Measurements from ENCODE around the gene CDKN1A. TPM values are rescaled to one million over a fixed set of nuclear protein-coding genes. Genes with fewer than 3 reads are reported as not detected.

The CDKN1A gene
- total RNA-seq, 1 experiment from 2014 or later = 17.4 TPM

DNA sequence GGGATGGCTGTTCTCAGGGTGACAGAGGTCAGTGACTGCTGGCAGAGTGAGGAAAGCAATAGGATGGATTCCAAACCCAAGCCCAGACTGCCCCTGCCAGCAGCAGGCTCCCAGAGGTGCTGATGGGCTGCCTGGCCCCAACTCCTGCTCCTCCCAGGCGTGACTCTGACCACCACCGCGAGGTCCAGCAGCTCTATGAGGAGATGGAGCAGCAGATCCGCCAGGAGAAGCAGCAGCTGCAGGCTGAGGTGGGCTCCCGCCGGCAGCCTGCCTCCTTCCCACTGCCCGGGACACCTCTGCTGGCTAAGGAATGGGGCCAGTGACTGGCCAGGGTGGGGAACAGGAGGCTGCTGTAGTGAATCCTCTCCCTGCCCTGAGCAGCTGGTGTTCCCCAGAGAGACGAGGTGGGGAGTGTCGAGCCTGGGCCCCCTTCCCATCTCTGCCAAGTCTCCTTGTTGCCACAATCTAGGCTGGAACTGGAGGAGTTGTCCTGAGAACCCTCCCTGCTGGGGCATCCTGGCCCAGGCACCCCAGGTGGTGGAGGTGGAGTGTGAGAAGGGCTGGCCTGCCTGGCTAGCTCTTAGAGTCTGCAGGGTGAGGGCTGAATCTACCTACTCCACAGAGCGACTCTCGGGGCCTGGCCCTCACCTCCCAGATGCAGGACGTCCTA, 39.5 kb downstream of the CDKN1A start:
- Histone ChIP-seq H3K4me1 (ENCODE audit: insufficient read depth, low read length) (no peaks in the 10 kb centered on the region; the same call in 1 of the 2 replicates), H3K79me2 (ENCODE audit: insufficient read depth, low read length) (no peaks in the 10 kb centered on the region), H3K27ac (ENCODE audit: insufficient read length, low read depth, low read length) (no peak overlapping the region), H3K9ac (ENCODE audit: extremely low read depth, insufficient read length, low read length) (no peak overlapping the region), H4K8ac (replicated peaks; ENCODE audit: insufficient read length, low read depth, low read length) (no peak overlapping the region), H3K4me2 (ENCODE audit: insufficient read depth, insufficient read length, low read length) (no peak overlapping the region), H3K14ac (ENCODE audit: insufficient read depth, low read length) (no peak overlapping the region), H3K79me1 (ENCODE audit: insufficient read depth, low read depth, low read length, poor library complexity, severe bottlenecking) (no peaks in the 10 kb centered on the region), H2AFZ (ENCODE audit: low read length) (no peak overlapping the region), H3K4ac (ENCODE audit: low read depth, low read length) (no peak overlapping the region), H3K56ac (ENCODE audit: insufficient read length, low read depth, low read length) (no peak overlapping the region), H3K27me3 (ENCODE audit: insufficient read depth, low read length) (no peaks in the 10 kb centered on the region), H3K23me2 (ENCODE audit: insufficient read length, low read depth, low read length, poor library complexity, severe bottlenecking) (no peaks in the 10 kb centered on the region), H2BK20ac (ENCODE audit: low read depth, low read length, poor library complexity, severe bottlenecking) (no peak overlapping the region), H3K18ac (ENCODE audit: insufficient read length, low read depth, low read length) (no peak overlapping the region), H3K9me3 (ENCODE audit: control insufficient read depth, low read depth, low read length) (no peaks in the 10 kb centered on the region), H2BK5ac (ENCODE audit: insufficient read length, low read length) (no peak overlapping the region), H4K20me1 (ENCODE audit: control insufficient read depth, insufficient read depth, insufficient read length) (no peaks in the 10 kb centered on the region), H3K23ac (ENCODE audit: insufficient read length, low read depth, low read length) (no peak overlapping the region), H2BK120ac (ENCODE audit: low read depth, low read length, poor library complexity, severe bottlenecking) (no peak overlapping the region), H3T11ph (ENCODE audit: low read length) (no peak overlapping the region), H4K91ac (ENCODE audit: insufficient read length, low read depth, low read length) (no peak overlapping the region), H2BK15ac (ENCODE audit: low read depth, low read length) (no peak overlapping the region), H4K5ac (ENCODE audit: insufficient read length, low read depth, low read length) (no peak overlapping the region), H2BK12ac (ENCODE audit: insufficient read length, low read depth, low read length) (no peak overlapping the region), H2AK5ac (ENCODE audit: insufficient read length, low read length) (no peak overlapping the region)
- H3K4me3 Mint-ChIP-seq = no peak overlapping the region
- H3K27ac Mint-ChIP-seq = no peak overlapping the region
- no peaks in the 10 kb centered on the region; the same call in 1 of the 2 replicates for H3K27me3 Mint-ChIP-seq (ENCODE audit: low read depth)
- no peak for DNase-seq
- no peaks in the 10 kb centered on the region for H3K9me3 Mint-ChIP-seq
- WGBS (ENCODE audit: extremely low coverage, insufficient read length, low lambda C conversion rate) = no CpG with 5 or more reads among the region's 12 CpGs
- no peaks in the 10 kb centered on the region for H3K36me3 Mint-ChIP-seq (ENCODE audit: insufficient read depth in 1 of 3, low read depth in 3 of 3)
- peaks cover 3 to 5% of the 10 kb centered on the region in 2 experiments; a peak in 1 of 4 replicates for H3K4me1 Mint-ChIP-seq
- TF ChIP-seq, protein P1, sequence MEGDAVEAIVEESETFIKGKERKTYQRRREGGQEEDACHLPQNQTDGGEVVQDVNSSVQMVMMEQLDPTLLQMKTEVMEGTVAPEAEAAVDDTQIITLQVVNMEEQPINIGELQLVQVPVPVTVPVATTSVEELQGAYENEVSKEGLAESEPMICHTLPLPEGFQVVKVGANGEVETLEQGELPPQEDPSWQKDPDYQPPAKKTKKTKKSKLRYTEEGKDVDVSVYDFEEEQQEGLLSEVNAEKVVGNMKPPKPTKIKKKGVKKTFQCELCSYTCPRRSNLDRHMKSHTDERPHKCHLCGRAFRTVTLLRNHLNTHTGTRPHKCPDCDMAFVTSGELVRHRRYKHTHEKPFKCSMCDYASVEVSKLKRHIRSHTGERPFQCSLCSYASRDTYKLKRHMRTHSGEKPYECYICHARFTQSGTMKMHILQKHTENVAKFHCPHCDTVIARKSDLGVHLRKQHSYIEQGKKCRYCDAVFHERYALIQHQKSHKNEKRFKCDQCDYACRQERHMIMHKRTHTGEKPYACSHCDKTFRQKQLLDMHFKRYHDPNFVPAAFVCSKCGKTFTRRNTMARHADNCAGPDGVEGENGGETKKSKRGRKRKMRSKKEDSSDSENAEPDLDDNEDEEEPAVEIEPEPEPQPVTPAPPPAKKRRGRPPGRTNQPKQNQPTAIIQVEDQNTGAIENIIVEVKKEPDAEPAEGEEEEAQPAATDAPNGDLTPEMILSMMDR (conservative IDR thresholded peaks at IDR 0.05) = no peak

Measured in H9 (cell line).